ENCODE data around the gene PAX7.

PAX7 gene

DNA sequence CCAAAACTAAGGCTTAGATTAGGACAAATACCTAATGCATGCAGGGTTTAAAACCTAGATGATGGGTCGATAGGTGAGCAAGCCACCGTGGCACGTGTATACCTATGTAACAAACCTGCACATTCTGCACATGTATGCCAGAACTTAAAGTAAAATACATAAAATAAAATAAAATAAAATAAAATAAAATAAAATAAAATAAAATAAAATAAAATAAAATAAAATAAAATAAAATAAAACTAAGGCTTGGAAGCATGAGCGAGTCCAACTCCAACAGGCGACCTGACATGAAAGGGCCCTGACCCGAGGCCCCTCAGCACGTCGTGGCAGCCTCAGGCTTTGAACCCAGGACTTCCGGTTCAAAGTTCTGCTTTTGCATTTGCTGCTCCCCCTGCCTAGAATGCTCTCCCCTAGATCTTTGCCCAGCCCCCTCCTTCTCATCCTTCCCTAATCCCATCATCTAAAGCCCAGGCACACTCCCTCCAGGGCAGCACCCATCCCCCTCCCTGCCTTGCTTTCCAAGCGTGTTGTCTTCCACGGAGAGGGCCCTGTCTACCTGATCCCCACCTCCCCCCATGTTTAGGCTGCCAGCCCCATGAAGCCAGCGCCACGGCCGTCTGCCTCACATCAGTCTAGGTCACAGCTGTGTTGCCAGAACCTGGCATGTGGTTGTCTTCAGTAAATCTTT is 164.5 kb downstream of the PAX7 start:
- DNase-seq (ENCODE audit: low spot score), result no peak

DNA sequence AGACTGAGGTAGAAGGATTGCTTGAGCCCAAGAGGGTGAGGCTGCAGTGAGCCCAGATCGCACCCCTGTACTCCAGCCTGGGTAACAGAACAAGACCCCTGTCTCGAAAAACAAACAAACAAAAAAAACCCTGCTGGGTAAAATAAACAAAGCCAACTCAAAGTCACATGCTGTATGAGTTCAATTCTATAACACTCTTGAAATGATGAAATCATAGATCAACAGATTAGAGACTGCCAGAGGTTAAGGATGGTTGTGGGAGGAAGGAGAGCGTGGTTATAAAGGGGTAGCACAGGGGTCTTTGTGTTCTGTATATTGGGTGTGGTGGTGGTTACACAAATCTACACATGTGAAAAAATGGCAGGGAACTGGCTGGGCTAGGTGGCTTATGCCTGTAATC is 166.3 kb downstream of the PAX7 start:
- no peak for DNase-seq (ENCODE audit: low spot score)

Measured in AG20443 (cell line).